GM06990 (cell line): ENCODE data around the gene CRAMP1.

Experiments used
- DNase-seq: peaks from one replicate; pipeline ENCODE4 v3.0.0-alpha.2; 2011; ENCODE audit not compliant: insufficient read length; ENCODE audit errors: extremely low read depth
- H3K27me3 ChIP-seq: replicated peaks from 2 replicates; pipeline ENCODE4 v1.6.0; 2011; ENCODE audit warnings: low read length; ENCODE audit not compliant: control insufficient read depth, insufficient read depth
- H3K36me3 ChIP-seq: 2 replicates; pipeline ENCODE4 v1.5.1; 2011; ENCODE audit warnings: low read length; ENCODE audit not compliant: control insufficient read depth, insufficient read depth
- H3K4me3 ChIP-seq: replicated peaks from 2 replicates; pipeline ENCODE4 v1.5.1; 2011; ENCODE audit warnings: low read depth, mild to moderate bottlenecking, control low read depth, low read length
- CTCF ChIP-seq: IDR thresholded peaks from 2 replicates; pipeline ENCODE4 v1.5.1; 2011; ENCODE audit warnings: low read length, control low read depth, mild to moderate bottlenecking, inconsistent platforms; ENCODE audit not compliant: insufficient read depth, poor library complexity, severe bottlenecking

The CRAMP1 gene

GRCh38 chr16:1687427-1688316, 75.5 kb downstream of the CRAMP1 start:
- H3K36me3 ChIP-seq = peaks cover 18% of the 10 kb centered on the region
- TF ChIP-seq CTCF = no peak
- no peak overlapping the region for H3K4me3 ChIP-seq
- no peaks in the 10 kb centered on the region for H3K27me3 ChIP-seq
- no peak for DNase-seq

GRCh38 chr16:1688807-1689560, 76.8 kb downstream of the CRAMP1 start:
- no peak overlapping the region for H3K4me3 ChIP-seq
- DNase-seq = no peak
- peaks cover 16% of the 10 kb centered on the region for H3K36me3 ChIP-seq
- TF ChIP-seq CTCF = no peak
- H3K27me3 ChIP-seq = no peaks in the 10 kb centered on the region

- no peak overlapping the region for H3K4me3 ChIP-seq
- no peak for DNase-seq
- H3K36me3 ChIP-seq = peaks cover 16% of the 10 kb centered on the region
- no peaks in the 10 kb centered on the region for H3K27me3 ChIP-seq
- no peak for TF ChIP-seq CTCF
Observed at GRCh38 chr16:1689853-1690252, 77.7 kb downstream of the CRAMP1 start.

GRCh38 chr16:1690810-1691209, 78.7 kb downstream of the CRAMP1 start:
- Histone ChIP-seq H3K27me3 (no peaks in the 10 kb centered on the region), H3K36me3 (peaks cover 15% of the 10 kb centered on the region), H3K4me3 (no peak overlapping the region)
- no peak for DNase-seq
- TF ChIP-seq CTCF = no peak

GRCh38 chr16:1691276-1691675, 79.1 kb downstream of the CRAMP1 start:
- Histone ChIP-seq H3K4me3 (no peak overlapping the region), H3K36me3 (peaks cover 15% of the 10 kb centered on the region), H3K27me3 (no peaks in the 10 kb centered on the region)
- no peak for TF ChIP-seq CTCF
- no peak for DNase-seq
